ENCODE results near the gene GABRE.

DNA sequence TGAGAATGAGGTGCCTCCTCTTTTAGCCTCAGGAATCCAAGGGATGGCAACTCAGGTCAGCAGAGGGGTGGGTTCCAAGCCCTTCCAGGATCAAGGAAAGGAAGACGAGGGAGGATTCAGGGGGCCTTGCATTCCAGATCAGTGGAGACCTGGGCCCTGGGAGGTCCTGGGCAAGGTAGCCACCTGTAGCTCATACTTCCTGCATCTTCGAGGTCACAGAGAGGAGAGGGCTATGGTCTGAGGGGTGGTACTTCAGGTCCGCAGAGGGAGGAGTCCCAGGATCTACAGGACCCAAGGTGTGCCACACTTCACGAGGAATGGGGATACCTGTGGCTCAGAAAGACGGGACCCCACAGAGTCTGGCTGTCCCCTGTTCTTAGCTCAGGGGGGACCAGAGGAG is 52.6 kb downstream of the GABRE start:
- TF ChIP-seq, protein P1, sequence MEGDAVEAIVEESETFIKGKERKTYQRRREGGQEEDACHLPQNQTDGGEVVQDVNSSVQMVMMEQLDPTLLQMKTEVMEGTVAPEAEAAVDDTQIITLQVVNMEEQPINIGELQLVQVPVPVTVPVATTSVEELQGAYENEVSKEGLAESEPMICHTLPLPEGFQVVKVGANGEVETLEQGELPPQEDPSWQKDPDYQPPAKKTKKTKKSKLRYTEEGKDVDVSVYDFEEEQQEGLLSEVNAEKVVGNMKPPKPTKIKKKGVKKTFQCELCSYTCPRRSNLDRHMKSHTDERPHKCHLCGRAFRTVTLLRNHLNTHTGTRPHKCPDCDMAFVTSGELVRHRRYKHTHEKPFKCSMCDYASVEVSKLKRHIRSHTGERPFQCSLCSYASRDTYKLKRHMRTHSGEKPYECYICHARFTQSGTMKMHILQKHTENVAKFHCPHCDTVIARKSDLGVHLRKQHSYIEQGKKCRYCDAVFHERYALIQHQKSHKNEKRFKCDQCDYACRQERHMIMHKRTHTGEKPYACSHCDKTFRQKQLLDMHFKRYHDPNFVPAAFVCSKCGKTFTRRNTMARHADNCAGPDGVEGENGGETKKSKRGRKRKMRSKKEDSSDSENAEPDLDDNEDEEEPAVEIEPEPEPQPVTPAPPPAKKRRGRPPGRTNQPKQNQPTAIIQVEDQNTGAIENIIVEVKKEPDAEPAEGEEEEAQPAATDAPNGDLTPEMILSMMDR (IDR thresholded peaks at IDR 0.05): no peak
- TF ChIP-seq POLR2A (IDR thresholded peaks at IDR 0.05) (no peak), EP300 (IDR thresholded peaks at IDR 0.05) (no peak)

All from ovary (tissue), 3 donors.